A673 (cell line): ENCODE results near the gene TACC3. TPM values are rescaled to one million over a fixed set of nuclear protein-coding genes. Genes with fewer than 3 reads are reported as not detected.

ENCODE experiments used
- BruUV-seq: library from RNA; stranded (reverse); fragments of 400-500 nt; replicated peaks from 2 replicates; lab custom pipeline; 2021; lab: Mats Ljungman, UMichigan
- CTCF ChIA-PET: fragments of 300-600 bp; sonication (Branson Sonifier 250); formaldehyde crosslinking; loops from one replicate; lab custom pipeline; 2022; ENCODE audit warnings: antibody characterized with exemption; lab: Charles Lee
- POLR2A ChIA-PET: fragments of 300-600 bp; sonication (Branson Sonifier 250); formaldehyde crosslinking; loops from one replicate; lab custom pipeline; 2022; ENCODE audit warnings: antibody characterized with exemption; ENCODE audit not compliant: low non-redundant PET; lab: Charles Lee
- DNase-seq: peaks from one replicate; pipeline ENCODE4 v3.0.0-alpha.2; 2015; ENCODE audit warnings: low spot score
- H3K27ac ChIP-seq: fragments of 200-600 bp; sonication (generic); 2 replicates; pipeline ENCODE4 v1.5.1; 2016; ENCODE audit warnings: mixed run types, low read depth, mild to moderate bottlenecking, mixed read lengths, antibody characterized with exemption, low read length; ENCODE audit not compliant: poor library complexity, severe bottlenecking
- H3K27me3 ChIP-seq: fragments of 200-600 bp; sonication (generic); replicated peaks from 2 replicates; pipeline ENCODE4 v1.6.1; 2017; ENCODE audit warnings: mixed run types, low read depth, mild to moderate bottlenecking, mixed read lengths, antibody characterized with exemption, low read length; ENCODE audit not compliant: insufficient read depth, poor library complexity
- H3K36me3 ChIP-seq: fragments of 200-600 bp; sonication (generic); 2 replicates; pipeline ENCODE4 v1.6.1; 2016; ENCODE audit warnings: mixed run types, mild to moderate bottlenecking, mixed read lengths, antibody characterized with exemption, low read length; ENCODE audit not compliant: insufficient read depth, poor library complexity, severe bottlenecking
- H3K4me1 ChIP-seq: fragments of 200-600 bp; sonication (generic); 2 replicates; pipeline ENCODE4 v1.6.1; 2017; ENCODE audit warnings: mixed run types, mild to moderate bottlenecking, mixed read lengths, antibody characterized with exemption, low read length; ENCODE audit not compliant: insufficient read depth, poor library complexity, severe bottlenecking
- H3K4me3 ChIP-seq: fragments of 200-600 bp; sonication (generic); 2 replicates; pipeline ENCODE4 v1.5.1; 2016; ENCODE audit warnings: low read depth, mixed run types, mild to moderate bottlenecking, mixed read lengths, low read length; ENCODE audit not compliant: poor library complexity, severe bottlenecking
- H3K9me3 ChIP-seq: fragments of 200-600 bp; sonication (generic); 2 replicates; pipeline ENCODE4 v1.6.1; 2016; ENCODE audit warnings: mixed run types, low read depth, mild to moderate bottlenecking, mixed read lengths, antibody characterized with exemption, low read length; ENCODE audit not compliant: poor library complexity, severe bottlenecking
- EZH2 ChIP-seq: fragments of 200-600 bp; sonication (generic); IDR thresholded peaks from 2 replicates; pipeline ENCODE4 v1.6.1; 2017; ENCODE audit warnings: borderline replicate concordance, low read depth, mild to moderate bottlenecking, mixed read lengths, antibody characterized with exemption, low read length; ENCODE audit not compliant: poor library complexity, severe bottlenecking
- intact Hi-C: fragments of 100-400 bp; cut with micrococcal nuclease; formaldehyde crosslinking; loops from one replicate; pipeline ENCODE4 v1.10.0; 2022; ENCODE audit not compliant: unreplicated experiment
- total RNA-seq: library from RNA; stranded (reverse); gene quantifications from 2 replicates; pipeline ENCODE4 v1.2.3, GENCODE V29; 2021
- TF ChIP-seq, protein P1 (sequence below): fragments of 300-800, 200-600 bp; sonication (generic); conservative IDR thresholded peaks from 2 replicates; pipeline ENCODE4 v1.5.1; 2017; ENCODE audit warnings: low read depth, mild to moderate bottlenecking, antibody characterized with exemption, low read length, moderate library complexity, mixed read lengths

TACC3 gene
- total RNA-seq, 1 experiment from 2014 or later = 246 TPM

DNA sequence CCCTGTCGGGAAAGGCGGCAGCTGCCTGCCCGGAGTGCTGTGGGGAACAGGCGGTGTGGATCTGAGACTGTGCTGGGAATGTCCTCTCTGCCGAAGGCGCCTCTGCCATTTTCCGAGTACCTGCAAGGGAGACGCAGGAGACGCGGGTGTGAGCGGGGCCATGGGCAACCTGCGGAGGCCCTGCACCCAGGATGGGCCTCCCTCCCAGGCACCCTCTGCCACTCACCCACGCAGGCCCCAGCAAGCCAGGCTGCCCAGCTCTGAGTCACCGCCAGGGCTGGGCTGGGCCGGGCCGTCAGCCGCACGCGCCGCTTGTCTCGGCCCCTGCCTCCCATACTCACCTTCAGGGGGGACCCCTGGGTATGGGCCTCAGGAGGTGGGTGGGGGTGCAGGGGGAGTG, 68.2 kb downstream of the TACC3 start:
- no TSS peak for BruUV-seq
- CTCF ChIA-PET = interaction anchor here (0.8 kb wide), 1 partner anchor 22 kb away, joined by 3 read pairs; no protein-coding TSS in a partner anchor
- Histone ChIP-seq H3K4me3 (no peak overlapping the region), H3K36me3 (no peaks in the 10 kb centered on the region), H3K9me3 (no peaks in the 10 kb centered on the region), H3K4me1 (peaks cover 4% of the 10 kb centered on the region), H3K27me3 (peaks cover 6% of the 10 kb centered on the region), H3K27ac (no peak overlapping the region)
- TF ChIP-seq, protein P1, sequence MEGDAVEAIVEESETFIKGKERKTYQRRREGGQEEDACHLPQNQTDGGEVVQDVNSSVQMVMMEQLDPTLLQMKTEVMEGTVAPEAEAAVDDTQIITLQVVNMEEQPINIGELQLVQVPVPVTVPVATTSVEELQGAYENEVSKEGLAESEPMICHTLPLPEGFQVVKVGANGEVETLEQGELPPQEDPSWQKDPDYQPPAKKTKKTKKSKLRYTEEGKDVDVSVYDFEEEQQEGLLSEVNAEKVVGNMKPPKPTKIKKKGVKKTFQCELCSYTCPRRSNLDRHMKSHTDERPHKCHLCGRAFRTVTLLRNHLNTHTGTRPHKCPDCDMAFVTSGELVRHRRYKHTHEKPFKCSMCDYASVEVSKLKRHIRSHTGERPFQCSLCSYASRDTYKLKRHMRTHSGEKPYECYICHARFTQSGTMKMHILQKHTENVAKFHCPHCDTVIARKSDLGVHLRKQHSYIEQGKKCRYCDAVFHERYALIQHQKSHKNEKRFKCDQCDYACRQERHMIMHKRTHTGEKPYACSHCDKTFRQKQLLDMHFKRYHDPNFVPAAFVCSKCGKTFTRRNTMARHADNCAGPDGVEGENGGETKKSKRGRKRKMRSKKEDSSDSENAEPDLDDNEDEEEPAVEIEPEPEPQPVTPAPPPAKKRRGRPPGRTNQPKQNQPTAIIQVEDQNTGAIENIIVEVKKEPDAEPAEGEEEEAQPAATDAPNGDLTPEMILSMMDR = no peak
- intact Hi-C loops = no loop called here
- no peak for DNase-seq
- POLR2A ChIA-PET = no interaction called here

DNA sequence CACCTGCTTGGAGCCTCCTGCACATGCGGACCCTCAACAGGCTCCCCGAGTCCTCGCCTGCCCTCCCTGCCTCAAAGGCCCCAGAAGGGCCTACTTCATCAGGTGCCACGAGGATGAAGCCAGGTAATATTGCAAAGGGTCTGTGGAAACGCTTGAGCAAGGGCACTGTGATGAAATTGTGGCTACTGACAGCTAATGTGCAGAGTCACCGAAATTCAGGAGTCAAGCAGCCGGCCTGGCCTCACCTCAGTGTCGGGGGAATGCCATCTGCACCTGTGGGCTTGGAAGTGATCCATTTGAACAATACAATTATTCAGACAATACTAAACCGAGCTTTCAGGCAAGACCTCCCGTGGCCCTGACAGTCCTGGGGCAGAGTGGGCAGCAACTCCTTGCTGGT, 68.7 kb downstream of the TACC3 start:
- POLR2A ChIA-PET = no interaction called here
- Histone ChIP-seq H3K4me1 (peaks cover 4% of the 10 kb centered on the region), H3K4me3 (no peak overlapping the region), H3K9me3 (no peaks in the 10 kb centered on the region), H3K36me3 (no peaks in the 10 kb centered on the region), H3K27ac (no peak overlapping the region), H3K27me3 (peaks cover 11% of the 10 kb centered on the region)
- intact Hi-C loops = no loop called here
- TF ChIP-seq, protein P1 = no peak
- TF ChIP-seq EZH2 = no peak
- BruUV-seq = no TSS peak
- CTCF ChIA-PET = no interaction called here
- DNase-seq = no peak

DNA sequence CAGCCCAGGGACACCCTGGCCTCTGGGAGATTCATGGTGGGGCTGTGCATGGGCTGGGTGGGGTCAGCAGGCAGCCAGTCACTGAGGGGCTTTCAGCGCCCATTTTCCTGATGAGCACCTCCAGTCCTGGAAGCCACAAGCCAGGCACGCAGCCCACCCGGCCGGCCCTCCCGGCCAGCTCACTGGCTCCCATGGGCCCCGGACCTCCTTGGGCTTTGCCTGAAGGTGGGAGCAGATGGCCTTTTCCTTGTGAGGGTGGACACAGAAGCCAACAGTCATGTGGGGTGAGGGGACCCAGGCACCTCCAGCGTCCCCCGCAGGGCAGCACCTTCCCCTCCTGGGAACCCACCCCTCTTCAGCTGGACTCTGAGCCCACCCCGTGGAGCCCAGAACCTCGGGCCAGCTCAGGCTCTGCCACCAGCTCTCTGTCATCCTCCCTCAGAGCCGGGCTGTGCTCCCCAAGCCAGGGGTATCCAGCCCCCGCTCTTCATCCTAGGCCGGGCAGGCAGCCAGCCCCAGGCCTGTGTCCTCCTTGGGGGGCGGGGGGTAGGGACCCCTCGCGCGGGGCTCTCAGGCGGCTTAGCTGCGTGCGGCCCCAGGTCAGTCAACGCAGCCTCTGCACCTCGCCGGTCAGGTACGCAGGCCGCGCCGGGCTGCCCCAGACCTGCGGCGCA, 71.0 kb downstream of the TACC3 start:
- BruUV-seq = no TSS peak
- POLR2A ChIA-PET = no interaction called here

More for the DNA sequence above, 71.0 kb downstream of the TACC3 start:
- no peaks in the 10 kb centered on the region for H3K9me3 ChIP-seq
- no peaks in the 10 kb centered on the region for H3K36me3 ChIP-seq
- H3K4me1 ChIP-seq = peaks cover 4% of the 10 kb centered on the region
- no peak overlapping the region for H3K27ac ChIP-seq
- no peak for DNase-seq
- CTCF ChIA-PET = interaction anchor here (0.6 kb wide), 1 partner anchor 44 kb away, joined by 3 read pairs; no protein-coding TSS in a partner anchor
- H3K27me3 ChIP-seq = peaks cover 15% of the 10 kb centered on the region
- intact Hi-C loops = no loop called here
- TF ChIP-seq EZH2 = no peak
- TF ChIP-seq, protein P1 = no peak
- no peak overlapping the region for H3K4me3 ChIP-seq
